ENCODE measurements around the gene SLC38A3. TPM values are rescaled to one million over a fixed set of nuclear protein-coding genes. Genes with fewer than 3 reads are reported as not detected.

The SLC38A3 gene
- total RNA-seq, 2 donors from 2014 or later: 0.28 TPM; not detected in 1

GRCh38 chr3:50250514-50250913 lies 45.4 kb downstream of the SLC38A3 start:
- H3K27ac ChIP-seq: peak overlapping the region; percentile 71 to 89
- H3K4me3 ChIP-seq: no peak overlapping the region
- ATAC-seq (ENCODE audit: insufficient number of reproducible peaks, low FRiP score, low read depth): no peak
- H3K36me3 ChIP-seq: peaks cover 23% of the 10 kb centered on the region
- H3K9me3 ChIP-seq: no peaks in the 10 kb centered on the region
- peaks cover 71 to 78% of the 10 kb centered on the region in 2 donors for H3K4me1 ChIP-seq (ENCODE audit: control insufficient read depth in 1 of 2, low read depth in 2 of 2)
- H3K27me3 ChIP-seq (replicated peaks; ENCODE audit: insufficient read depth): no peaks in the 10 kb centered on the region
- TF ChIP-seq, protein P1, sequence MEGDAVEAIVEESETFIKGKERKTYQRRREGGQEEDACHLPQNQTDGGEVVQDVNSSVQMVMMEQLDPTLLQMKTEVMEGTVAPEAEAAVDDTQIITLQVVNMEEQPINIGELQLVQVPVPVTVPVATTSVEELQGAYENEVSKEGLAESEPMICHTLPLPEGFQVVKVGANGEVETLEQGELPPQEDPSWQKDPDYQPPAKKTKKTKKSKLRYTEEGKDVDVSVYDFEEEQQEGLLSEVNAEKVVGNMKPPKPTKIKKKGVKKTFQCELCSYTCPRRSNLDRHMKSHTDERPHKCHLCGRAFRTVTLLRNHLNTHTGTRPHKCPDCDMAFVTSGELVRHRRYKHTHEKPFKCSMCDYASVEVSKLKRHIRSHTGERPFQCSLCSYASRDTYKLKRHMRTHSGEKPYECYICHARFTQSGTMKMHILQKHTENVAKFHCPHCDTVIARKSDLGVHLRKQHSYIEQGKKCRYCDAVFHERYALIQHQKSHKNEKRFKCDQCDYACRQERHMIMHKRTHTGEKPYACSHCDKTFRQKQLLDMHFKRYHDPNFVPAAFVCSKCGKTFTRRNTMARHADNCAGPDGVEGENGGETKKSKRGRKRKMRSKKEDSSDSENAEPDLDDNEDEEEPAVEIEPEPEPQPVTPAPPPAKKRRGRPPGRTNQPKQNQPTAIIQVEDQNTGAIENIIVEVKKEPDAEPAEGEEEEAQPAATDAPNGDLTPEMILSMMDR (IDR thresholded peaks at IDR 0.05): no peak
- DNase-seq (ENCODE audit: low spot score): no peak

- H3K27ac ChIP-seq: peak overlapping the region; percentile 51 to 53
- H3K4me1 ChIP-seq (ENCODE audit: control insufficient read depth in 1 of 2, low read depth in 2 of 2): peaks cover 68 to 74% of the 10 kb centered on the region in 2 donors
- ATAC-seq (ENCODE audit: insufficient number of reproducible peaks, low FRiP score, low read depth): peak; percentile 28
Measured at GRCh38 chr3:50251220-50251619, 46.1 kb downstream of the SLC38A3 start.

DNA sequence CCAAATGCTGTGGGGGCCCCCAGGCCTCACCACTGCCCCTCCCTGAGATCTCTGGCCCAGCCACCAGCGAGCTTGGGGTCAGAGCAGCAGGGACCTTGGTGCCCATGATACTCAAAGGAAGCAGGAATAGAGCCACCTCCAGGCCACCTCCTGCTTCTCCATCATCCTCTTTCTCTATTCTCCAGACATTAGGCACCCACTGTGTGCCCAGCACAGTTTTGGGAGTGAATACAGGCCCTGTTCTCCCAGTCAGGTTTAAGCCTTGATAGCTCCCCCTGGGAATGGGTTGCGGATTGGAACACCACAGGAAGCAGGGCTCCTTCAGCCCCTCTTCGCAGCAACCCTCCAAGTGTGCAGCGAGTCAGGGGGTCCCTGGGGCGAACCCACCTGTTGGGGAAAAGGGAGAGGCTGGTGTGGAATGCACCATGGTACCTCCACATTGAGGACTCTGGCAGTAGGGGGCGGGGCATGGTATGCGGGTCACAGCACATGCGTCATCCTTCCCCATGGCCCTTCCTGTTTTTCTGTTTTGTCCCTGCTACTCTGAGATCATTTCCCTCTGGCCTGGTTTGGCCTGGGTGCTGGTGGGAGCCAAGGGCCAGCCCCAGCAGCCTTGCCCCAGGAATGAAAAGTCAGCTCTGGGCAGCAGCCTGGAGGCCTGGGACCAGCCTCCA lies 49.6 kb downstream of the SLC38A3 start:
- peaks cover 52% of the 10 kb centered on the region for H3K36me3 ChIP-seq
- ATAC-seq (ENCODE audit: insufficient number of reproducible peaks, low FRiP score, low read depth): no peak
- DNase-seq (ENCODE audit: low spot score): no peak

More at GRCh38 chr3:50251220-50251619, 46.1 kb downstream of the SLC38A3 start:
- no peak for DNase-seq (ENCODE audit: low spot score)
- Histone ChIP-seq H3K9me3 (no peaks in the 10 kb centered on the region), H3K4me3 (no peak overlapping the region), H3K27me3 (replicated peaks; ENCODE audit: insufficient read depth) (no peaks in the 10 kb centered on the region), H3K36me3 (peaks cover 27% of the 10 kb centered on the region)
- TF ChIP-seq, protein P1 (IDR thresholded peaks at IDR 0.05): no peak

GRCh38 chr3:50255251-50255615 lies 50.2 kb downstream of the SLC38A3 start:
- no peaks in the 10 kb centered on the region for H3K9me3 ChIP-seq
- no peak for ATAC-seq (ENCODE audit: insufficient number of reproducible peaks, low FRiP score, low read depth)
- TF ChIP-seq, protein P1 (IDR thresholded peaks at IDR 0.05): no peak
- H3K27me3 ChIP-seq (replicated peaks; ENCODE audit: insufficient read depth): no peaks in the 10 kb centered on the region
- H3K4me3 ChIP-seq: no peak overlapping the region
- DNase-seq (ENCODE audit: low spot score): no peak
- peaks cover 52% of the 10 kb centered on the region for H3K36me3 ChIP-seq
- peak overlapping the region; percentile 79 to 89 for H3K27ac ChIP-seq
- peaks cover 34 to 42% of the 10 kb centered on the region in 2 donors for H3K4me1 ChIP-seq (ENCODE audit: control insufficient read depth in 1 of 2, low read depth in 2 of 2)

More for the DNA sequence above, 49.6 kb downstream of the SLC38A3 start:
- Histone ChIP-seq H3K9me3 (no peaks in the 10 kb centered on the region), H3K27me3 (replicated peaks; ENCODE audit: insufficient read depth) (no peaks in the 10 kb centered on the region), H3K4me1 (ENCODE audit: control insufficient read depth in 1 of 2, low read depth in 2 of 2) (peaks cover 38 to 45% of the 10 kb centered on the region in 2 donors), H3K27ac (peak overlapping the region; percentile 79 to 89), H3K4me3 (no peak overlapping the region)
- TF ChIP-seq, protein P1 (IDR thresholded peaks at IDR 0.05): no peak

- Histone ChIP-seq H3K36me3 (peaks cover 47% of the 10 kb centered on the region), H3K27me3 (replicated peaks; ENCODE audit: insufficient read depth) (no peaks in the 10 kb centered on the region), H3K9me3 (no peaks in the 10 kb centered on the region), H3K4me1 (ENCODE audit: control insufficient read depth in 1 of 2, low read depth in 2 of 2) (peaks cover 23 to 42% of the 10 kb centered on the region in 2 donors), H3K4me3 (no peak overlapping the region), H3K27ac (no peak overlapping the region)
- no peak for DNase-seq (ENCODE audit: low spot score)
- no peak for ATAC-seq (ENCODE audit: insufficient number of reproducible peaks, low FRiP score, low read depth)
- TF ChIP-seq, protein P1 (IDR thresholded peaks at IDR 0.05): peak; percentile 28
Measured at GRCh38 chr3:50256978-50257890, 52.2 kb downstream of the SLC38A3 start.

Data from thoracic aorta (tissue), 2 donors.